ENCODE data around the gene GCM1. TPM values are rescaled to one million over a fixed set of nuclear protein-coding genes. Genes with fewer than 3 reads are reported as not detected.

The GCM1 gene
- total and polyA plus RNA-seq, 4 donors, result 0.05 to 0.08 TPM; not detected in 2

DNA sequence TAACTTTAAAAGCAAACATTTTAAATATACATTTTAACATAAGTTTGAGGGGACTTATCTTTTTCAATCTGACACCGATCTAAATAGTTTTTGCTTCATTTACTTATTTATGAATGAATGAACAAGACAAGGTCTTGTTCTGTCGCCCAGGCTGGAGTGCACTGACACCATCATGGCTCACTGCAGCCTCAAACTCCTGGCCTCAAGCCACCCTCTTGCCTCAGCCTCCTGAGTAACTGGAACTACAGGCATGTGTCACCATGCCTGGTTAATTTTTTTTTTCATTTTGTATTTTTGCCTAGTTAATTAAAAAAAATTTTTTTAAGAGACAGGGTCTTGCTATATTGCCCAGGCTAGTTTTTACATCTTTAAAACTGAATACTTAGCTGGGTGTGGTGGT, 58.1 kb downstream of the GCM1 start:
- no peaks in the 10 kb centered on the region for H3K9me3 ChIP-seq (ENCODE audit: control insufficient read depth in 4 of 4, low read length in 3 of 4)
- DNase-seq (ENCODE audit: low spot score), result no peak
- no peak for TF ChIP-seq EGR1 (IDR thresholded peaks at IDR 0.05; ENCODE audit: low read depth in 2 of 2)
- no peak for TF ChIP-seq FOXA2 (IDR thresholded peaks at IDR 0.05)
- no peak for TF ChIP-seq JUND (IDR thresholded peaks at IDR 0.05)
- TF ChIP-seq FOXA1 (IDR thresholded peaks at IDR 0.05), result no peak
- no peak for TF ChIP-seq HNF4A (conservative IDR thresholded peaks at IDR 0.05)
- TF ChIP-seq, protein P1, sequence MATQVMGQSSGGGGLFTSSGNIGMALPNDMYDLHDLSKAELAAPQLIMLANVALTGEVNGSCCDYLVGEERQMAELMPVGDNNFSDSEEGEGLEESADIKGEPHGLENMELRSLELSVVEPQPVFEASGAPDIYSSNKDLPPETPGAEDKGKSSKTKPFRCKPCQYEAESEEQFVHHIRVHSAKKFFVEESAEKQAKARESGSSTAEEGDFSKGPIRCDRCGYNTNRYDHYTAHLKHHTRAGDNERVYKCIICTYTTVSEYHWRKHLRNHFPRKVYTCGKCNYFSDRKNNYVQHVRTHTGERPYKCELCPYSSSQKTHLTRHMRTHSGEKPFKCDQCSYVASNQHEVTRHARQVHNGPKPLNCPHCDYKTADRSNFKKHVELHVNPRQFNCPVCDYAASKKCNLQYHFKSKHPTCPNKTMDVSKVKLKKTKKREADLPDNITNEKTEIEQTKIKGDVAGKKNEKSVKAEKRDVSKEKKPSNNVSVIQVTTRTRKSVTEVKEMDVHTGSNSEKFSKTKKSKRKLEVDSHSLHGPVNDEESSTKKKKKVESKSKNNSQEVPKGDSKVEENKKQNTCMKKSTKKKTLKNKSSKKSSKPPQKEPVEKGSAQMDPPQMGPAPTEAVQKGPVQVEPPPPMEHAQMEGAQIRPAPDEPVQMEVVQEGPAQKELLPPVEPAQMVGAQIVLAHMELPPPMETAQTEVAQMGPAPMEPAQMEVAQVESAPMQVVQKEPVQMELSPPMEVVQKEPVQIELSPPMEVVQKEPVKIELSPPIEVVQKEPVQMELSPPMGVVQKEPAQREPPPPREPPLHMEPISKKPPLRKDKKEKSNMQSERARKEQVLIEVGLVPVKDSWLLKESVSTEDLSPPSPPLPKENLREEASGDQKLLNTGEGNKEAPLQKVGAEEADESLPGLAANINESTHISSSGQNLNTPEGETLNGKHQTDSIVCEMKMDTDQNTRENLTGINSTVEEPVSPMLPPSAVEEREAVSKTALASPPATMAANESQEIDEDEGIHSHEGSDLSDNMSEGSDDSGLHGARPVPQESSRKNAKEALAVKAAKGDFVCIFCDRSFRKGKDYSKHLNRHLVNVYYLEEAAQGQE (IDR thresholded peaks at IDR 0.05), result no peak
- no peak for TF ChIP-seq HNF4G (IDR thresholded peaks at IDR 0.05)
- TF ChIP-seq RXRA (IDR thresholded peaks at IDR 0.05), result no peak
- TF ChIP-seq SP1 (IDR thresholded peaks at IDR 0.05), result no peak
- TF ChIP-seq, protein P2, sequence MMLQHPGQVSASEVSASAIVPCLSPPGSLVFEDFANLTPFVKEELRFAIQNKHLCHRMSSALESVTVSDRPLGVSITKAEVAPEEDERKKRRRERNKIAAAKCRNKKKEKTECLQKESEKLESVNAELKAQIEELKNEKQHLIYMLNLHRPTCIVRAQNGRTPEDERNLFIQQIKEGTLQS (IDR thresholded peaks at IDR 0.05), result no peak
- no peak for TF ChIP-seq GABPA (IDR thresholded peaks at IDR 0.05 in 1 of 2, conservative IDR thresholded peaks at IDR 0.05 in 1 of 2)
- TF ChIP-seq, protein P3, sequence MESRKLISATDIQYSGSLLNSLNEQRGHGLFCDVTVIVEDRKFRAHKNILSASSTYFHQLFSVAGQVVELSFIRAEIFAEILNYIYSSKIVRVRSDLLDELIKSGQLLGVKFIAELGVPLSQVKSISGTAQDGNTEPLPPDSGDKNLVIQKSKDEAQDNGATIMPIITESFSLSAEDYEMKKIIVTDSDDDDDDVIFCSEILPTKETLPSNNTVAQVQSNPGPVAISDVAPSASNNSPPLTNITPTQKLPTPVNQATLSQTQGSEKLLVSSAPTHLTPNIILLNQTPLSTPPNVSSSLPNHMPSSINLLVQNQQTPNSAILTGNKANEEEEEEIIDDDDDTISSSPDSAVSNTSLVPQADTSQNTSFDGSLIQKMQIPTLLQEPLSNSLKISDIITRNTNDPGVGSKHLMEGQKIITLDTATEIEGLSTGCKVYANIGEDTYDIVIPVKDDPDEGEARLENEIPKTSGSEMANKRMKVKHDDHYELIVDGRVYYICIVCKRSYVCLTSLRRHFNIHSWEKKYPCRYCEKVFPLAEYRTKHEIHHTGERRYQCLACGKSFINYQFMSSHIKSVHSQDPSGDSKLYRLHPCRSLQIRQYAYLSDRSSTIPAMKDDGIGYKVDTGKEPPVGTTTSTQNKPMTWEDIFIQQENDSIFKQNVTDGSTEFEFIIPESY (IDR thresholded peaks at IDR 0.05), result no peak
- no peak for TF ChIP-seq TAF1 (conservative IDR thresholded peaks at IDR 0.05)
- TF ChIP-seq, protein P4, sequence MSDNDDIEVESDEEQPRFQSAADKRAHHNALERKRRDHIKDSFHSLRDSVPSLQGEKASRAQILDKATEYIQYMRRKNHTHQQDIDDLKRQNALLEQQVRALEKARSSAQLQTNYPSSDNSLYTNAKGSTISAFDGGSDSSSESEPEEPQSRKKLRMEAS (IDR thresholded peaks at IDR 0.05), result no peak
- no peak for TF ChIP-seq NR2F2 (IDR thresholded peaks at IDR 0.05)
- no peak for TF ChIP-seq YY1 (IDR thresholded peaks at IDR 0.05)
- no peak overlapping the region for H3K4me3 ChIP-seq (ENCODE audit: low read depth in 1 of 3, low read length in 3 of 3)
- H3K27me3 ChIP-seq (ENCODE audit: control insufficient read depth in 4 of 4, insufficient read depth in 4 of 4, low read length in 3 of 4), result no peaks in the 10 kb centered on the region
- no peak overlapping the region for H3K27ac ChIP-seq (ENCODE audit: low read depth in 1 of 2, low read length in 2 of 2)
- WGBS, result 95% methylated on average over 2 of the region's 2 CpGs
- peaks cover 3 to 10% (median 7%) of the 10 kb centered on the region in 4 donors for H3K4me1 ChIP-seq (ENCODE audit: control insufficient read depth in 4 of 4, insufficient read depth in 4 of 4, low read length in 3 of 4)
- peaks cover 17 to 63% (median 62%) of the 10 kb centered on the region in 4 donors for H3K36me3 ChIP-seq (ENCODE audit: control insufficient read depth in 4 of 4, insufficient read depth in 3 of 4, low read depth in 1 of 4, low read length in 3 of 4)
- no peak overlapping the region for H3K9ac ChIP-seq (ENCODE audit: low read depth in 1 of 2, low read length in 2 of 2)

DNA sequence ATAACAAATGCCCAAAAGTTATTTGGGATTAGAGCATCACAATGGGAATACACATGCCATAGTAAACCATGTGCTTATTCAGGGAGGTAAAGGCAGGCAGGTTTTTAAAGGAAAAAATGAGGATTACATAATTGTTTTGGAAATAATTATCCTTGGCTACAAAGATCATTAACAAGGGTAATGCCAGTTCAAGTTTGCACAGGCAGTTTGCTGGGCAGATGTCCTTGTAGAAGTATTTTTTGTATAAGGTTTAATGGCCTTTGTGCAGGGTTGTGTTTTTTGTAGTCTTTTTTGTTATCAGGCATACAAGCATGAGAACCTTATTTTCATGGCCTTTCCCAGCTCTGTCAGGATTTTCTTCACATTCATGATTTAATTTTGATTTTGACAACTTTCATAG, 58.7 kb downstream of the GCM1 start:
- TF ChIP-seq JUND (IDR thresholded peaks at IDR 0.05) (no peak), SP1 (IDR thresholded peaks at IDR 0.05) (peak; percentile 15), HNF4A (conservative IDR thresholded peaks at IDR 0.05) (peak in 1 of 2 donors; percentile 9), TAF1 (conservative IDR thresholded peaks at IDR 0.05) (no peak), RXRA (IDR thresholded peaks at IDR 0.05) (peak; percentile 54 to 58), HNF4G (IDR thresholded peaks at IDR 0.05) (no peak)
- TF ChIP-seq, protein P1 (IDR thresholded peaks at IDR 0.05), result no peak
- TF ChIP-seq, protein P3 (IDR thresholded peaks at IDR 0.05), result no peak
- TF ChIP-seq, protein P2 (IDR thresholded peaks at IDR 0.05), result no peak
- TF ChIP-seq, protein P5, sequence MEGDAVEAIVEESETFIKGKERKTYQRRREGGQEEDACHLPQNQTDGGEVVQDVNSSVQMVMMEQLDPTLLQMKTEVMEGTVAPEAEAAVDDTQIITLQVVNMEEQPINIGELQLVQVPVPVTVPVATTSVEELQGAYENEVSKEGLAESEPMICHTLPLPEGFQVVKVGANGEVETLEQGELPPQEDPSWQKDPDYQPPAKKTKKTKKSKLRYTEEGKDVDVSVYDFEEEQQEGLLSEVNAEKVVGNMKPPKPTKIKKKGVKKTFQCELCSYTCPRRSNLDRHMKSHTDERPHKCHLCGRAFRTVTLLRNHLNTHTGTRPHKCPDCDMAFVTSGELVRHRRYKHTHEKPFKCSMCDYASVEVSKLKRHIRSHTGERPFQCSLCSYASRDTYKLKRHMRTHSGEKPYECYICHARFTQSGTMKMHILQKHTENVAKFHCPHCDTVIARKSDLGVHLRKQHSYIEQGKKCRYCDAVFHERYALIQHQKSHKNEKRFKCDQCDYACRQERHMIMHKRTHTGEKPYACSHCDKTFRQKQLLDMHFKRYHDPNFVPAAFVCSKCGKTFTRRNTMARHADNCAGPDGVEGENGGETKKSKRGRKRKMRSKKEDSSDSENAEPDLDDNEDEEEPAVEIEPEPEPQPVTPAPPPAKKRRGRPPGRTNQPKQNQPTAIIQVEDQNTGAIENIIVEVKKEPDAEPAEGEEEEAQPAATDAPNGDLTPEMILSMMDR (IDR thresholded peaks at IDR 0.05; ENCODE audit: low read depth, low read length, missing input control), result no peak
- Histone ChIP-seq H3K9ac (ENCODE audit: low read depth in 1 of 2, low read length in 2 of 2) (no peak overlapping the region), H3K36me3 (ENCODE audit: control insufficient read depth in 4 of 4, insufficient read depth in 3 of 4, low read depth in 1 of 4, low read length in 3 of 4) (peaks cover 17 to 62% (median 60%) of the 10 kb centered on the region in 4 donors)

More for the DNA sequence above, 58.7 kb downstream of the GCM1 start:
- Histone ChIP-seq H3K27ac (ENCODE audit: low read depth in 1 of 2, low read length in 2 of 2) (no peak overlapping the region), H3K4me3 (ENCODE audit: low read depth in 1 of 3, low read length in 3 of 3) (no peak overlapping the region), H3K9me3 (ENCODE audit: control insufficient read depth in 4 of 4, low read length in 3 of 4) (no peaks in the 10 kb centered on the region), H3K4me1 (ENCODE audit: control insufficient read depth in 4 of 4, insufficient read depth in 4 of 4, low read length in 3 of 4) (peaks cover 3 to 10% (median 7%) of the 10 kb centered on the region in 4 donors), H3K27me3 (ENCODE audit: control insufficient read depth in 4 of 4, insufficient read depth in 4 of 4, low read length in 3 of 4) (no peaks in the 10 kb centered on the region)
- no peak for DNase-seq (ENCODE audit: low spot score)

All from liver (tissue), 9 donors.